ENCODE data around the gene FHL1.

FHL1 gene

GRCh38 chrX:136214551-136214950 lies 67.2 kb downstream of the FHL1 start:
- no peaks in the 10 kb centered on the region for H3K4me1 ChIP-seq (ENCODE audit: control insufficient read depth in 1 of 2, insufficient read depth in 2 of 2, low read length in 2 of 2)
- H3K4me3 ChIP-seq (ENCODE audit: low read depth in 1 of 2, low read length in 2 of 2) = no peak overlapping the region
- no peak overlapping the region for H3K27ac ChIP-seq (ENCODE audit: low read depth, low read length)
- H3K9ac ChIP-seq (ENCODE audit: low read depth in 1 of 2, low read length in 2 of 2) = no peak overlapping the region
- H3K9me3 ChIP-seq (ENCODE audit: control insufficient read depth in 1 of 2, low read length in 2 of 2) = no peaks in the 10 kb centered on the region
- H3K36me3 ChIP-seq (ENCODE audit: control insufficient read depth in 1 of 2, insufficient read depth in 2 of 2, low read length in 2 of 2) = no peaks in the 10 kb centered on the region
- no peaks in the 10 kb centered on the region for H3K27me3 ChIP-seq (ENCODE audit: control insufficient read depth in 1 of 2, insufficient read depth in 2 of 2, low read length in 2 of 2)

- Histone ChIP-seq H3K27ac (ENCODE audit: low read depth, low read length) (no peak overlapping the region), H3K4me1 (ENCODE audit: control insufficient read depth in 1 of 2, insufficient read depth in 2 of 2, low read length in 2 of 2) (no peaks in the 10 kb centered on the region), H3K27me3 (ENCODE audit: control insufficient read depth in 1 of 2, insufficient read depth in 2 of 2, low read length in 2 of 2) (no peaks in the 10 kb centered on the region), H3K36me3 (ENCODE audit: control insufficient read depth in 1 of 2, insufficient read depth in 2 of 2, low read length in 2 of 2) (no peaks in the 10 kb centered on the region), H3K4me3 (ENCODE audit: low read depth in 1 of 2, low read length in 2 of 2) (no peak overlapping the region), H3K9ac (ENCODE audit: low read depth in 1 of 2, low read length in 2 of 2) (no peak overlapping the region), H3K9me3 (ENCODE audit: control insufficient read depth in 1 of 2, low read length in 2 of 2) (no peaks in the 10 kb centered on the region)
Measured at GRCh38 chrX:136215559-136215958, 68.2 kb downstream of the FHL1 start.

GRCh38 chrX:136219893-136220292 lies 72.6 kb downstream of the FHL1 start:
- Histone ChIP-seq H3K4me3 (ENCODE audit: low read depth in 1 of 2, low read length in 2 of 2) (no peak overlapping the region), H3K36me3 (ENCODE audit: control insufficient read depth in 1 of 2, insufficient read depth in 2 of 2, low read length in 2 of 2) (no peaks in the 10 kb centered on the region), H3K9me3 (ENCODE audit: control insufficient read depth in 1 of 2, low read length in 2 of 2) (no peaks in the 10 kb centered on the region), H3K4me1 (ENCODE audit: control insufficient read depth in 1 of 2, insufficient read depth in 2 of 2, low read length in 2 of 2) (peaks cover 0 to 3% of the 10 kb centered on the region in 2 donors), H3K27ac (ENCODE audit: low read depth, low read length) (no peak overlapping the region), H3K27me3 (ENCODE audit: control insufficient read depth in 1 of 2, insufficient read depth in 2 of 2, low read length in 2 of 2) (no peaks in the 10 kb centered on the region), H3K9ac (ENCODE audit: low read depth in 1 of 2, low read length in 2 of 2) (no peak overlapping the region)

GRCh38 chrX:136220540-136220939 lies 73.2 kb downstream of the FHL1 start:
- H3K36me3 ChIP-seq (ENCODE audit: control insufficient read depth in 1 of 2, insufficient read depth in 2 of 2, low read length in 2 of 2) = no peaks in the 10 kb centered on the region
- no peaks in the 10 kb centered on the region for H3K9me3 ChIP-seq (ENCODE audit: control insufficient read depth in 1 of 2, low read length in 2 of 2)
- H3K4me1 ChIP-seq (ENCODE audit: control insufficient read depth in 1 of 2, insufficient read depth in 2 of 2, low read length in 2 of 2) = peaks cover 0 to 3% of the 10 kb centered on the region in 2 donors
- no peak overlapping the region for H3K4me3 ChIP-seq (ENCODE audit: low read depth in 1 of 2, low read length in 2 of 2)
- no peak overlapping the region for H3K9ac ChIP-seq (ENCODE audit: low read depth in 1 of 2, low read length in 2 of 2)
- H3K27ac ChIP-seq (ENCODE audit: low read depth, low read length) = no peak overlapping the region
- H3K27me3 ChIP-seq (ENCODE audit: control insufficient read depth in 1 of 2, insufficient read depth in 2 of 2, low read length in 2 of 2) = no peaks in the 10 kb centered on the region

- Histone ChIP-seq H3K9ac (ENCODE audit: low read depth in 1 of 2, low read length in 2 of 2) (no peak overlapping the region), H3K36me3 (ENCODE audit: control insufficient read depth in 1 of 2, insufficient read depth in 2 of 2, low read length in 2 of 2) (no peaks in the 10 kb centered on the region), H3K9me3 (ENCODE audit: control insufficient read depth in 1 of 2, low read length in 2 of 2) (no peaks in the 10 kb centered on the region), H3K4me1 (ENCODE audit: control insufficient read depth in 1 of 2, insufficient read depth in 2 of 2, low read length in 2 of 2) (peaks cover 0 to 3% of the 10 kb centered on the region in 2 donors), H3K27me3 (ENCODE audit: control insufficient read depth in 1 of 2, insufficient read depth in 2 of 2, low read length in 2 of 2) (no peaks in the 10 kb centered on the region), H3K4me3 (ENCODE audit: low read depth in 1 of 2, low read length in 2 of 2) (no peak overlapping the region), H3K27ac (ENCODE audit: low read depth, low read length) (no peak overlapping the region)
Measured at GRCh38 chrX:136220951-136221350, 73.6 kb downstream of the FHL1 start.

GRCh38 chrX:136221851-136222513 lies 74.6 kb downstream of the FHL1 start:
- Histone ChIP-seq H3K27ac (ENCODE audit: low read depth, low read length) (no peak overlapping the region), H3K4me3 (ENCODE audit: low read depth in 1 of 2, low read length in 2 of 2) (no peak overlapping the region), H3K9me3 (ENCODE audit: control insufficient read depth in 1 of 2, low read length in 2 of 2) (no peaks in the 10 kb centered on the region), H3K9ac (ENCODE audit: low read depth in 1 of 2, low read length in 2 of 2) (no peak overlapping the region), H3K4me1 (ENCODE audit: control insufficient read depth in 1 of 2, insufficient read depth in 2 of 2, low read length in 2 of 2) (peaks cover 0 to 3% of the 10 kb centered on the region in 2 donors), H3K27me3 (ENCODE audit: control insufficient read depth in 1 of 2, insufficient read depth in 2 of 2, low read length in 2 of 2) (no peaks in the 10 kb centered on the region), H3K36me3 (ENCODE audit: control insufficient read depth in 1 of 2, insufficient read depth in 2 of 2, low read length in 2 of 2) (peaks cover 0 to 3% of the 10 kb centered on the region in 2 donors)

GRCh38 chrX:136227074-136227473 lies 79.7 kb downstream of the FHL1 start:
- Histone ChIP-seq H3K9me3 (ENCODE audit: control insufficient read depth in 1 of 2, low read length in 2 of 2) (no peaks in the 10 kb centered on the region), H3K27ac (ENCODE audit: low read depth, low read length) (no peak overlapping the region), H3K4me3 (ENCODE audit: low read depth in 1 of 2, low read length in 2 of 2) (no peak overlapping the region), H3K4me1 (ENCODE audit: control insufficient read depth in 1 of 2, insufficient read depth in 2 of 2, low read length in 2 of 2) (no peaks in the 10 kb centered on the region), H3K9ac (ENCODE audit: low read depth in 1 of 2, low read length in 2 of 2) (no peak overlapping the region), H3K27me3 (ENCODE audit: control insufficient read depth in 1 of 2, insufficient read depth in 2 of 2, low read length in 2 of 2) (no peaks in the 10 kb centered on the region), H3K36me3 (ENCODE audit: control insufficient read depth in 1 of 2, insufficient read depth in 2 of 2, low read length in 2 of 2) (peaks cover 0 to 6% of the 10 kb centered on the region in 2 donors)

- Histone ChIP-seq H3K36me3 (ENCODE audit: control insufficient read depth in 1 of 2, insufficient read depth in 2 of 2, low read length in 2 of 2) (peaks cover 0 to 6% of the 10 kb centered on the region in 2 donors), H3K9me3 (ENCODE audit: control insufficient read depth in 1 of 2, low read length in 2 of 2) (no peaks in the 10 kb centered on the region), H3K4me1 (ENCODE audit: control insufficient read depth in 1 of 2, insufficient read depth in 2 of 2, low read length in 2 of 2) (no peaks in the 10 kb centered on the region), H3K9ac (ENCODE audit: low read depth in 1 of 2, low read length in 2 of 2) (no peak overlapping the region), H3K4me3 (ENCODE audit: low read depth in 1 of 2, low read length in 2 of 2) (no peak overlapping the region), H3K27me3 (ENCODE audit: control insufficient read depth in 1 of 2, insufficient read depth in 2 of 2, low read length in 2 of 2) (no peaks in the 10 kb centered on the region), H3K27ac (ENCODE audit: low read depth, low read length) (no peak overlapping the region)
Measured at GRCh38 chrX:136227948-136228838, 80.9 kb downstream of the FHL1 start.

- peaks cover 0 to 6% of the 10 kb centered on the region in 2 donors for H3K36me3 ChIP-seq (ENCODE audit: control insufficient read depth in 1 of 2, insufficient read depth in 2 of 2, low read length in 2 of 2)
- H3K27ac ChIP-seq (ENCODE audit: low read depth, low read length) = no peak overlapping the region
- H3K9ac ChIP-seq (ENCODE audit: low read depth in 1 of 2, low read length in 2 of 2) = no peak overlapping the region
- H3K27me3 ChIP-seq (ENCODE audit: control insufficient read depth in 1 of 2, insufficient read depth in 2 of 2, low read length in 2 of 2) = no peaks in the 10 kb centered on the region
- H3K4me3 ChIP-seq (ENCODE audit: low read depth in 1 of 2, low read length in 2 of 2) = no peak overlapping the region
- H3K4me1 ChIP-seq (ENCODE audit: control insufficient read depth in 1 of 2, insufficient read depth in 2 of 2, low read length in 2 of 2) = no peaks in the 10 kb centered on the region
- no peaks in the 10 kb centered on the region for H3K9me3 ChIP-seq (ENCODE audit: control insufficient read depth in 1 of 2, low read length in 2 of 2)
Measured at GRCh38 chrX:136228839-136229207, 81.5 kb downstream of the FHL1 start.

- H3K9me3 ChIP-seq (ENCODE audit: control insufficient read depth in 1 of 2, low read length in 2 of 2) = no peaks in the 10 kb centered on the region
- H3K27me3 ChIP-seq (ENCODE audit: control insufficient read depth in 1 of 2, insufficient read depth in 2 of 2, low read length in 2 of 2) = no peaks in the 10 kb centered on the region
- no peak overlapping the region for H3K9ac ChIP-seq (ENCODE audit: low read depth in 1 of 2, low read length in 2 of 2)
- no peak overlapping the region for H3K4me3 ChIP-seq (ENCODE audit: low read depth in 1 of 2, low read length in 2 of 2)
- no peak overlapping the region for H3K27ac ChIP-seq (ENCODE audit: low read depth, low read length)
- no peaks in the 10 kb centered on the region for H3K36me3 ChIP-seq (ENCODE audit: control insufficient read depth in 1 of 2, insufficient read depth in 2 of 2, low read length in 2 of 2)
- no peaks in the 10 kb centered on the region for H3K4me1 ChIP-seq (ENCODE audit: control insufficient read depth in 1 of 2, insufficient read depth in 2 of 2, low read length in 2 of 2)
Measured at GRCh38 chrX:136237074-136237473, 89.7 kb downstream of the FHL1 start.

All from duodenal mucosa (tissue), 2 donors.